Stimulated activated CD4-positive, alpha-beta T cell treated with anti-CD3 and anti-CD28 coated beads, TNF-alpha, amount 100 ng/mL, for 4 hours (primary cell): ENCODE results near the gene OAS3.

Source experiments
- DNase-seq, 3 experiments: peaks; one replicate each; pipeline ENCODE4 v3.0.0-alpha.2; 2020; ENCODE audit warnings: low read depth in 3 of 3

The OAS3 gene

GRCh38 chr12:113016796-113017195, 78.5 kb downstream of the OAS3 start:
- no peak for DNase-seq

DNA sequence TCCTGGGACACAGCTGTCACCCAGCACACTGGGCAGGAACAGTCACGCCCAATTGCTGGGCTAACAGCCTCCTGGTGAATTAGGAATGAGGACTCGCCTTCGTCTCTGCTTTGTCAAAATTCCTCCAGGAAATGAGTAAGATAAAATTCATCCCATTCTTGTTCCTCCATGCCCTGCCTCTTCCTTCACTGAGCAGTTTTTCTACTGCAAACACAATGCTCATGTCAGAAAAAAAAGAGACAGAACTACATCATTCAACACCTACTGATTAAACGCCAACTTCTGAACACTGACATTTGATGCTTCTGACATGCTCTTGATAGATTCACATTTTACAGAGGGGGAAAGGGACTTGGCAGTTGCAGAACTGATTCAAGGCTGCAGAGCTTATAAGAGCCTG, 80.8 kb downstream of the OAS3 start:
- no peak for DNase-seq

DNA sequence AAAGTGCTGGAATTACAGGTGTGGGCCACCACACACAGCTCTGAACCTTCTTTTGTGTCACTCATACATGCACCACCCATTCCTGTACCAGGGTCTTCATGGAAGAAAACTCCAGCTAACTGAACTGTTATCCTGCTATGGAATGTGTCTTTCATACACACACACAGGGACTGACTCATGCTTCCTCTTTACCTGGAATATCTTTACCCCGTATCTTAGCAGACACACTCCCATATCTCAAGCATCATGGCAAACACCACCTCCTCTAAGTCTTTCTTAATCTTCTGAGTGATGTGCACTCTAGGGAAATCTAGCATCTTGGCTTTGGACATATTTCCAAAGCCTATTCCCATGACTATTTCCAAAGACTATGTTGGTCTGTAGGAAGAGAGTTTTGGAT, 83.2 kb downstream of the OAS3 start:
- DNase-seq = no peak
